LNCaP clone FGC (cell line): ENCODE results near the gene MLC1.

ENCODE experiments used
- DNase-seq: peaks from one replicate; pipeline ENCODE4 v3.0.0-alpha.2; 2011; ENCODE audit warnings: low read depth
- H3K4me3 ChIP-seq: 2 replicates; pipeline ENCODE4 v1.5.1; 2011; ENCODE audit warnings: mild to moderate bottlenecking, low read depth, low read length, control low read depth
- CTCF ChIP-seq: IDR thresholded peaks from 2 replicates; pipeline ENCODE4 v1.5.1; 2012; ENCODE audit warnings: mild to moderate bottlenecking; ENCODE audit not compliant: control insufficient read depth, insufficient read depth; ENCODE audit errors: extremely low read depth

MLC1 gene

GRCh38 chr22:50045211-50046018 lies 39.8 kb downstream of the MLC1 start:
- DNase-seq, result no peak
- TF ChIP-seq CTCF, result no peak
- H3K4me3 ChIP-seq, result no peak overlapping the region

GRCh38 chr22:50044485-50045118 lies 40.6 kb downstream of the MLC1 start:
- no peak overlapping the region for H3K4me3 ChIP-seq
- DNase-seq, result no peak
- TF ChIP-seq CTCF, result no peak

- TF ChIP-seq CTCF, result no peak
- H3K4me3 ChIP-seq, result no peak overlapping the region
- no peak for DNase-seq
Measured at GRCh38 chr22:50041361-50042065, 43.7 kb downstream of the MLC1 start.

GRCh38 chr22:50040717-50041116 lies 44.5 kb downstream of the MLC1 start:
- no peak overlapping the region for H3K4me3 ChIP-seq
- TF ChIP-seq CTCF, result no peak
- no peak for DNase-seq

- no peak for DNase-seq
- H3K4me3 ChIP-seq, result no peak overlapping the region
- no peak for TF ChIP-seq CTCF
Measured at GRCh38 chr22:50039669-50040443, 45.4 kb downstream of the MLC1 start.

- DNase-seq, result no peak
- H3K4me3 ChIP-seq, result no peak overlapping the region
- no peak for TF ChIP-seq CTCF
Measured at GRCh38 chr22:50035976-50036724, 49.1 kb downstream of the MLC1 start.
